HL-60 (cell line): Measurements from ENCODE around the gene MUC3A.

Experiments used
- DNase-seq, 2 experiments: peaks; one replicate each; pipeline ENCODE4 v3.0.0-alpha.2; 2010 to 2020; ENCODE audit warnings: low read depth in 1 of 2, low spot score in 1 of 2
- H3K27ac ChIP-seq: fragments of 250-450 bp; sonication (Bioruptor Pico); replicated peaks from 2 replicates; pipeline ENCODE4 v1.5.1; 2020; ENCODE audit warnings: mild to moderate bottlenecking, moderate library complexity
- H3K27me3 ChIP-seq: fragments of 250-450 bp; sonication (Bioruptor Pico); 2 replicates; pipeline ENCODE4 v1.5.1; 2021; ENCODE audit warnings: mild to moderate bottlenecking, moderate library complexity; ENCODE audit not compliant: insufficient read depth, poor library complexity, severe bottlenecking
- H3K4me3 ChIP-seq: replicated peaks from 2 replicates; pipeline ENCODE4 v1.5.1; 2011; ENCODE audit warnings: mild to moderate bottlenecking, control low read depth, low read length; ENCODE audit not compliant: insufficient read depth
- CTCF ChIP-seq: IDR thresholded peaks from one replicate; pipeline ENCODE4 v1.5.1; 2011; ENCODE audit warnings: low read length, control low read depth, inconsistent platforms; ENCODE audit not compliant: insufficient read depth
- GABPA ChIP-seq: IDR thresholded peaks from 2 replicates; pipeline ENCODE4 v1.6.1; 2012; ENCODE audit warnings: low read depth
- POLR2AphosphoS5 ChIP-seq: IDR thresholded peaks from 2 replicates; pipeline ENCODE4 v1.6.1; 2012; ENCODE audit warnings: low read depth
- REST ChIP-seq: IDR thresholded peaks from 2 replicates; pipeline ENCODE4 v1.6.1; 2012; ENCODE audit warnings: low read depth; ENCODE audit not compliant: insufficient replicate concordance
- SPI1 ChIP-seq: IDR thresholded peaks from 2 replicates; pipeline ENCODE4 v1.6.1; 2012; ENCODE audit warnings: low read depth, mild to moderate bottlenecking, borderline replicate concordance

Gene MUC3A

GRCh38 chr7:100964630-100965029, 15.3 kb downstream of the MUC3A start:
- DNase-seq, result no peak
- no peak overlapping the region for H3K4me3 ChIP-seq
- H3K27me3 ChIP-seq, result peaks cover 34% of the 10 kb centered on the region
- TF ChIP-seq SPI1, result no peak
- no peak overlapping the region for H3K27ac ChIP-seq

DNA sequence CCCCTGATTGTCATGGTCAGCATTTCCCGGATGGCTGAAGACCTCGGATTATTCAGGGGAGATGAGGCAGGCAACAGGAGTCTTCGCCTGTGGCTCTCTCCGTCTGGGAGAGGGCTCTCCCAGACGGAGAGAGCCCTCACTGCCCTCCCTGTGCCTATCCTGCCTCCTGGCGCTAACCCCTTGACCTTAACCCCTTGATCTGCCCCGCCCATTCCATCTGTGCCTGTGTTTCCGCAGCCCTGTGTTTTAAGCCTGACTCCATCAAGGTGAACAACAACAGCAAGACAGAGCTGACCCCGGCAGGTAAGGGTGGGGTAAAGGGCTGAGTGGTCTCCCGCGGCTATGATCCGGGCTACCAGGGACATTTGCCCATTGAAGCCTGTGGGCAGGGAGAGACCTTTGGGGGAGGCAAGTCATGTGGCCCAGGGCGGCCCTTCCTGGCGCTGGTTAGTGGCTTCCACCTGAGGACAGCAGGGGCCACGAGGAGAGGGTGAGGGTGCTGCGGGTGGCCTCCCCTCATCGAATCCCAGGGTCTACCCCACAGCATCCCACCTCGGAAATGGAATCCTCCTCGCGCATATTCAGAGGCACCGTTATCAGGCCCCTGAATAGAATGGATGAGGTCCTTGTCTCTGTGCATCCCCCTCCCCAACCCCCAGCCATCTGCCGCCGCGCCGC, 15.8 kb downstream of the MUC3A start:
- Histone ChIP-seq H3K27ac (no peak overlapping the region), H3K27me3 (peaks cover 31% of the 10 kb centered on the region), H3K4me3 (no peak overlapping the region)
- no peak for DNase-seq
- TF ChIP-seq POLR2AphosphoS5 (no peak), GABPA (no peak), CTCF (no peak), SPI1 (no peak), REST (no peak)

DNA sequence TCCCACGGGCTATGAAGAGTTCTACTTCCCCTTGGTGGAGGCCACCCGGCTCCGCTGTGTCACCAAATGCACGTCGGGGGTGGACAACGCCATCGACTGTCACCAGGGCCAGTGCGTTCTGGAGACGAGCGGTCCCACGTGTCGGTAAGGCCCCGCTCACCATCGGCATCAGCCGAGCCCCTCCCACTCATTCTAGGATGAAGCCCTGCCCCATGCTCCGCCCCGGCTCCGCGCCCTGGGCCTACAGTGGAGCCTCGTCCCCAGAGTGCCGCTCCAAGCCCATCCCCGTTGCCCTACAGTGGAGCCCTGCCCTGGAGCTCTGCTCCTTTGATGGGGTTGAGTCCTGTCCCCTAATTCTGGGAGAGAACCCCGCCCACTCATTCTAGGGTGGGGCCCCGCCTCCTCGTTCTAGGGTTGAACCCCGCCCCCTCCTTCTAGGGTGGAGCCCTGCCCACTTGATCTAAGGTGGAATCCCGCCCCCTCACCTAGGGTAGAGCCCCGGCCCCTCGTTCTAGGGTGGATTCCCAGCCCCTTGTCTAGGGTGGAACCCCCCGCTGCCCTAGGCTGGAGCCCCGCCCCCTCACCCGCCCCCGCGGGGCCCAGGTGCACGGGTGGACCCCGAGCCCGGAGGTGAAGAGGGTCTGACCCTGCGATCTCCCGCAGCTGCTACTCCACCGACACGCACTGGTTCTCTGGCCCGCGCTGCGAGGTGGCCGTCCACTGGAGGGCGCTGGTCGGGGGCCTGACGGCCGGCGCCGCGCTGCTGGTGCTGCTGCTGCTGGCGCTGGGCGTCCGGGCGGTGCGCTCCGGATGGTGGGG, 16.6 kb downstream of the MUC3A start:
- H3K27ac ChIP-seq, result no peak overlapping the region
- peak overlapping the region; percentile 13; the same call in 1 of the 2 replicates for H3K4me3 ChIP-seq
- peak; percentile 43 to 68 for DNase-seq
- H3K27me3 ChIP-seq, result peaks cover 31% of the 10 kb centered on the region
- TF ChIP-seq CTCF, result peak; percentile 94
- TF ChIP-seq GABPA, result no peak

- peak; percentile 15 to 33 for DNase-seq
- Histone ChIP-seq H3K27me3 (peaks cover 32% of the 10 kb centered on the region), H3K4me3 (no peak overlapping the region), H3K27ac (no peak overlapping the region)
- no peak for TF ChIP-seq GABPA
- peak; percentile 45; the same call in 1 of the 2 replicates for TF ChIP-seq SPI1
Measured at GRCh38 chr7:100966542-100967291, 17.4 kb downstream of the MUC3A start.

- Histone ChIP-seq H3K4me3 (no peak overlapping the region), H3K27me3 (peaks cover 39% of the 10 kb centered on the region), H3K27ac (no peak overlapping the region)
- no peak for DNase-seq
- TF ChIP-seq GABPA (no peak), REST (no peak)
Measured at GRCh38 chr7:100967292-100967863, 18.0 kb downstream of the MUC3A start.
